Stimulated activated CD4-positive, alpha-beta T cell treated with anti-CD3 and anti-CD28 coated beads, Interleukin-1b, Interleukin-23, amount 100 ng/mL, for 4 hours (primary cell): Measurements from ENCODE around the gene HSPBAP1.
"Not testable (repeated sequence)": the region's sequence is repeated elsewhere in the genome, so short reads cannot be mapped to it uniquely, and the experiment has no call there.

Experiments
- DNase-seq, 2 donors: peaks; one replicate each; pipeline ENCODE4 v3.0.0-alpha.2; 2020; ENCODE audit warnings: low read depth in 2 of 2

HSPBAP1 gene

GRCh38 chr3:122739172-122739571 is 54.5 kb downstream of the HSPBAP1 start:
- no peak for DNase-seq

GRCh38 chr3:122732682-122733525 is 60.7 kb downstream of the HSPBAP1 start:
- DNase-seq: not testable (repeated sequence)

- no peak for DNase-seq
Measured at GRCh38 chr3:122730240-122730639, 63.4 kb downstream of the HSPBAP1 start.

DNA sequence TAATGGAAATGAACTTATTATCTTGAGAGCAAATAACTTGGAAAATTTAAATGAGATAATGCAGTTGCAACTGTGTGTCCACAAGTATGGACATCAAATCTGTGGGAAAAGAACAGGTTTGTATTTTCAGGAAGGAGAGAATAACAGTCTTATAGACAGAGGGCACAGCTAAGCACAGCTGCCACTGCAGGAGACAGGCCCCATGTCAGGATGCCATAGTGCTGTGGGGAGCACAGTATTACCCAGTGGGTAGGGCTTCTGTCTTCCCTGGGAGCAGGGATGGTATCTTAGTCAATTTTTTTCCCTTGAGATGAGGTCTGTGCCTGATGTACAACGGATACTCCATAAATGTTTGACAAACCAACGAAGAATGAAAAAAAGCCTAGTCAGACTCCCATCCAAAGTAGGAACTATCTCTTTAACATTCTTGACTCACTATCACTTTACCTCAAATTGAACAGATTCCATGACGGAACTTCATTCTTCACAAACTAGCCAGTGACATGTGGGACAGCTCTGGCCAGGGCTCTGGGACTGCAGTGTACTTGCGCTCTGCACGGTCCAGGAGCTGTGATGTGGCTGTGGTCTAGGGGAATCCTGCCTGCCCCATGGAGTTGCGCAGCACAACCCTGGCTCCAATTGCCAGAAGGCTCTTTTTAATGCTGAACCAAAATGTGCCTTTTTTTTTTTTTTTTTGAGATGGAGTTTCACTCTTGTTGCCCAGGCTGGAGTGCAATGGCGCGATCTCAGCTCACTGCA is 64.7 kb downstream of the HSPBAP1 start:
- no peak for DNase-seq

GRCh38 chr3:122728186-122728585 is 65.4 kb downstream of the HSPBAP1 start:
- DNase-seq: no peak

- DNase-seq: no peak
Measured at GRCh38 chr3:122727766-122728165, 65.9 kb downstream of the HSPBAP1 start.

- DNase-seq: no peak
Measured at GRCh38 chr3:122727294-122727693, 66.3 kb downstream of the HSPBAP1 start.

DNA sequence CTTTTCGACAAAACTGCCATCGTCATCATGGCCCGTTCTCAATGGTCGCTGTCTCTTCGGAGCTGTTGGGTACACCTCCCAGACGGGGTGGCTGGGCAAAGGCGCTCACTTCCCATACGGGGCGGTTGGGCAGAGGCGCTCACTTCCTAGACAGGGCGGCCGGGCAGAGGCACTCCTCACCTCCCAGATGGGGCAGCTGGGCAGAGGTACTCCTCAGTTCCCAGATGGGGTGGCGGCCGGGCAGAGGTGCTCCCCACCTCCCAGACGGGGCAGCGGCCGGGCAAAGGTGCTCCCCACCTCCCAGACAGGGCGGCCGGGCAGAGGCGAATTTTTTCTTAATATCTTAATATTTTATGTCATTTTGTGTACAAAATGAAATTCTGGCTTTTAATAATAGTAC is 68.5 kb downstream of the HSPBAP1 start:
- no peak for DNase-seq

GRCh38 chr3:122719273-122719921 is 74.2 kb downstream of the HSPBAP1 start:
- DNase-seq: no peak

- DNase-seq: no peak
Measured at GRCh38 chr3:122716667-122717066, 77.0 kb downstream of the HSPBAP1 start.

GRCh38 chr3:122714273-122714672 is 79.4 kb downstream of the HSPBAP1 start:
- no peak for DNase-seq

GRCh38 chr3:122710616-122711251 is 82.9 kb downstream of the HSPBAP1 start:
- DNase-seq: not testable (repeated sequence)

DNA sequence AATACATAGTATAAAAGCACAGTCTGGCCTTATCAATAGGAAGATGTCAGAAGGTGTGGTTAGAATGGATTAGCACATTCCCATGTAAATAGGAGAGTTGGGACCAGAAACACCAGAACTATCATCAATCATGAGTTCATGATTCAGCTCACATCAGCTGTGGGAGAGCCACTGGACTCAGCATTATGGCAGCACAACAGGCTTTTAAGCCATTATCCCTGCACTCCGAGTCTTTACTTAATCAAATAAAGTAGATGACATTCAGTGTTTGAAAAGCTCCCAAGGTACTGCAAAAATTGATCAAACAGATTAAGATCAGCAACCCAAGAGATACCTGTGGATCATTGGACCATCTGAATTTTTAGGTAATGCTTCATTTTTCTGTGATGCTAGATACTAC is 88.3 kb downstream of the HSPBAP1 start:
- no peak for DNase-seq

DNA sequence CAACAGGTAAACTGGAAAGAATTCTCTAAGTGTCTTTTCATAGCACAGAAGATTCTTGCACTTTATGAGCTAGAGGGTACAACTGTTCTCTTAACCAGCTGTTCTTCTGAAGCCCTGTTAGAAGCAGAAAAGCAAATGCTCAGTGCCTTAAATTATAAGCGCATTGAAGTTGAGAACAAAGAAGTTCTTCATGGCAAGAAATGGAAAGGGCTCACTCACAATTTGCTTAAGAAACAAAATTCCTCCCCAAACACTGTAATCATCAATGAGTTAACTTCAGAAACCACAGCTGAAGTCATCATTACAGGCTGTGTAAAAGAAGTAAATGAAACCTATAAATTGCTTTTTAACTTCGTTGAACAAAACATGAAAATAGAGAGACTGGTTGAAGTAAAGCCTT is 93.4 kb downstream of the HSPBAP1 start:
- DNase-seq: no peak

DNA sequence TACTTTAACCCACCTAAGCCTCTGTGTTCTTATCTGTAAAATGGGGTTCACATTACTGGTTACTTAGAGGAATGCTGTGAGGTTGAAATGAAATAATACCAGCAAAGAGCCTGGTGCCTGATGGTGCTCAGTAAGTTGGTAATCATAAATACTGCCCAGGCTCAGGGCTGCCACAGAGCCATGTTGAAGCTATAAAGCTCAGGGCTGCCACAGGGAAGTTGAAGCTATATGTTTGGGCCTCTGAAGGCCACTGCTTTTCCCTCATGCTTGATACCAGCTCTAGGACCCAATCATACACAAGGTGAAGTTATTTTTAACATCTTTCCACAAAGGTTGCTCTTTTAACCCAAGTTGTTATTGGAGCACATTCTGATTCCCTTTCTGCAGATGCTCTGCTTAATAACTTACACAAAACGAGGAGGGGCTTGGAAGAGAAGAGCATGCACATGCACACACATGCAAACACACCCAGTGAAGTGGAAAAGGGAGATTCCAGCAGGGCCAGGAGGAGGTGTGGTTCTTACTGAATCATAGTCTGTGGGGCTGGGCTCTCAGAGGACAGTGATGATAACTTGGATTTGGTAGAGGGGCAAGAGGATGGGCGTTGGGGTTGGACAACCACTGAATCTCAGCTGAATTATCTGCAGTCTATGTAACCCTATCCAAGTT is 95.5 kb downstream of the HSPBAP1 start:
- no peak for DNase-seq

DNA sequence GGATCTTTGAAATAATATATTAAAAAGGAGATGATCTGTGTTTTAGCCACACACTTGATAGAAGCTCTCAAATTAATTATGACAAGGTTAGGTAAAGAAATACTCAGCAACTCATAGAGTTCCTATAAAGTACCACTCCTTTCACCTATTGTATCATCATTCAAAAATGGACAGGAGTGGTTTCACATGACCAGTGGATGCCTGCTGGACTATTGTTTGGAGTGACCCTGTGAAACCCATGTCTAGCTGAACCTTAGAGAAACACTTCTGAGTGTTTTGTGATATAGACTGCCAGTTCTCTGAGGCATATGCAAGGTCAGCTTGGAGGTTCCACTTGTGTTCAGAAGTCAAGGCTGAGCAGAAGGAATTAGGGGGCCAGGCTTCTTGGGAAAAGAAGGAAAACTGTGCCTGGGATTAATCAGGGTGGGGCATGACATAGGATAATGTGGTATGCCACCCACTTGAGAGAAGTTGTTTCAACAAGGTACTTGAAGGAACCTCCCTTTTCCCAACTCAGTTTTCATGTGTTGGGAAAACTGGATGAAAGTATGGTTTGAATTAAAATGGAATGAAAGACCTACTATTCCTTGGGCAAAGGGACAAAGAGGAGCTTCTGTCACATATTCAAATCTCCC is 97.6 kb downstream of the HSPBAP1 start:
- DNase-seq: no peak

DNA sequence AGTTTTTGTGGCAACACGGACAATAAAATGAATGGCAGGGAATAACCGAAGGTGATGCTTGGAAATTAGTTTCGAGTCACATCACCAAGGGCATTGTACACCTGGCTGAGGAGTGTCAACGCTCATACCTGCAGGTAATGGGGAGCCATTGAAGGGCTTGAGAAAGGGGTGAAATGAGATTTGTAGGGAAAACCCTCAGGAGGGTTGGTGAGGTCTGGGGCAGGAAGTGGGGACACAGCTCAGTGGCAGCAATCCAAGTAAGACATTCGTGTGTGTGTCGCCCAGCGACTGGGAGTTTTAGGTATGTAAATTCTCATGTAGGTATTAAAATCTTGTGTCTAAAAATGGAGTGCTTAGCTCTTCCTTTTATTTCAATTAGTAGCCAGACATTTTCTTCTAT is 98.7 kb downstream of the HSPBAP1 start:
- DNase-seq: no peak

- no peak for DNase-seq
Measured at GRCh38 chr3:122692674-122693073, 101.0 kb downstream of the HSPBAP1 start.

- DNase-seq: no peak
Measured at GRCh38 chr3:122691195-122691594, 102.4 kb downstream of the HSPBAP1 start.

GRCh38 chr3:122690096-122690495 is 103.5 kb downstream of the HSPBAP1 start:
- no peak for DNase-seq
